Testis (tissue), 2 donors: ENCODE results near the gene MAN2A1.

Experiments
- POLR2A ChIP-seq: fragments of 450-650 bp; IDR thresholded peaks from one replicate; pipeline ENCODE4 v1.6.1; 2017; ENCODE audit warnings: antibody characterized with exemption, mild to moderate bottlenecking, moderate library complexity
- TF ChIP-seq, protein P1 (sequence below), 3 experiments: fragments of 450-650 bp in 2 of 3; fragments of 200-600 bp in 1 of 3; sonication (generic) in 1 of 3; IDR thresholded peaks; one replicate each; pipeline ENCODE4 v1.5.1; 2016 to 2019; ENCODE audit warnings: antibody characterized with exemption in 3 of 3, mild to moderate bottlenecking in 2 of 3, moderate library complexity in 1 of 3

DNA sequence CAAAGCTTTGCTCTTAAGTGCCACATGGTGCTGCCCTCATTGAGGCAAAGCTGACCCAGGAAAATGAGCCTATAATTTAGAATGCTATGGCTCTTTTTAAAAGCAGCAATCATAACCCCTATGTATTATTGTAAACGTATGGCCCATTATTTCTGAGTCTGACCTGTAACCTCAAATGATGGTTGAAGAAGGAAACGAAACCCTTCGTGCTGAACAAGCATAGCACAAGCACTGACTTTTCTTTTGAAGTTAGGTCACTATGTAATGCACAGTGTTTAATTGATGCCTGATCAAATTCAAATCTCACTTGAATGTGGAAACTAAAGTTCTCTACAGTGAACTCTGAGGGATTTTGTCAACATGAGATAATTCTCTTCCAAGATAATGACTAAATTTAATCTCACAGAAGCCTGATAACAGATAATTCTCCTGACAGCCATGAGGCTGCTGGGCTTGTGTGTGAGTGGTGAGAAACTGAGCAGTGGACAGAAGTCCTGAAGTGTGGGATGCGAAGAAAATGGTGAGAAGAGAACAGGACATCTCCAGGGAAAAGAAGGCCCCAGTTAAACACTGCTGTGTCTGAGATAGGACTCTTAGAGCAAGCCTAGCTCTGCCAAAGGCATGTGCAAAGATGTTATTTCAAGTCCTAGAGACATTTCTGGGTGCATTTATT lies 226.9 kb downstream of the MAN2A1 start:
- TF ChIP-seq, protein P1, sequence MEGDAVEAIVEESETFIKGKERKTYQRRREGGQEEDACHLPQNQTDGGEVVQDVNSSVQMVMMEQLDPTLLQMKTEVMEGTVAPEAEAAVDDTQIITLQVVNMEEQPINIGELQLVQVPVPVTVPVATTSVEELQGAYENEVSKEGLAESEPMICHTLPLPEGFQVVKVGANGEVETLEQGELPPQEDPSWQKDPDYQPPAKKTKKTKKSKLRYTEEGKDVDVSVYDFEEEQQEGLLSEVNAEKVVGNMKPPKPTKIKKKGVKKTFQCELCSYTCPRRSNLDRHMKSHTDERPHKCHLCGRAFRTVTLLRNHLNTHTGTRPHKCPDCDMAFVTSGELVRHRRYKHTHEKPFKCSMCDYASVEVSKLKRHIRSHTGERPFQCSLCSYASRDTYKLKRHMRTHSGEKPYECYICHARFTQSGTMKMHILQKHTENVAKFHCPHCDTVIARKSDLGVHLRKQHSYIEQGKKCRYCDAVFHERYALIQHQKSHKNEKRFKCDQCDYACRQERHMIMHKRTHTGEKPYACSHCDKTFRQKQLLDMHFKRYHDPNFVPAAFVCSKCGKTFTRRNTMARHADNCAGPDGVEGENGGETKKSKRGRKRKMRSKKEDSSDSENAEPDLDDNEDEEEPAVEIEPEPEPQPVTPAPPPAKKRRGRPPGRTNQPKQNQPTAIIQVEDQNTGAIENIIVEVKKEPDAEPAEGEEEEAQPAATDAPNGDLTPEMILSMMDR (IDR thresholded peaks at IDR 0.05) = no peak
- no peak for TF ChIP-seq POLR2A
